HS-5 (cell line): ENCODE data around the gene HMCN1.

ENCODE experiments used
- DNase-seq: peaks from one replicate; pipeline ENCODE4 v3.0.0-alpha.2; 2012; ENCODE audit warnings: low read depth

The HMCN1 gene

GRCh38 chr1:185804608-185805007, 70.4 kb downstream of the HMCN1 start:
- no peak for DNase-seq

DNA sequence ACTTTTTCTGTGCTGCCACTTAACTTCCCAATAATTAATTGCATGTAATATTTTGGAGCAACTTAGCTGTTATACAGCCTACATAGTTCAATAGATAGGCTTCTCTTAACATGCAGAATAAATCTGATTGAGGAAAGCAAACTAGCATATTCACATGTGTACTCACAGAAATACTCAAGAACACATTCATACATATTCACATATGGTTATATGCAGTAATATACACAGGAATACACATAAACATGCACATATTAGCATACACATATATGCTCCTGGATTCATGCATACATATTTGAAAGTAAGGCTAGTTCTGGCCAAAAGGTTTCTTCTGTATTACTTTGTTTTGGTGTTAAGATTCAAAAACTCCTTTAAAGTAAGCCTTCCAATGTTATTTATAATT, 73.1 kb downstream of the HMCN1 start:
- DNase-seq, result no peak

DNA sequence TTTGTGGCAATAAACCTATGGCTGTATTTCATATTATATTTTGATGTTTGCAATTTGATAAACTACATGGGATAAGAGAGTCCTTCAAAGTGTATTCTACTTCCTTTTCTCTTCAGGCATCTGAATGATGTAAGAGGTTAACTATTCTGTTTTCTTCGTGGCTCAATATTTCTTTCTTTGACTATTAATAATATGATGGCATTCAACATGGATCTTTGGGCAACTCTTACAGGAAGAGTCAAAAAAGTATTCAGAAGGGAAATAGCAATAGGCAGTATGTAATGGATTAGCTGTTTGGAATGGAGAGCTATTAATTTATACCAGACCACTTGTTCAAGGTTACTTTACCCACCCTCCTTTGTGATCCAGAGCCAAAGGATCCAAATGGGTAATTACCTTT, 74.4 kb downstream of the HMCN1 start:
- DNase-seq, result no peak

DNA sequence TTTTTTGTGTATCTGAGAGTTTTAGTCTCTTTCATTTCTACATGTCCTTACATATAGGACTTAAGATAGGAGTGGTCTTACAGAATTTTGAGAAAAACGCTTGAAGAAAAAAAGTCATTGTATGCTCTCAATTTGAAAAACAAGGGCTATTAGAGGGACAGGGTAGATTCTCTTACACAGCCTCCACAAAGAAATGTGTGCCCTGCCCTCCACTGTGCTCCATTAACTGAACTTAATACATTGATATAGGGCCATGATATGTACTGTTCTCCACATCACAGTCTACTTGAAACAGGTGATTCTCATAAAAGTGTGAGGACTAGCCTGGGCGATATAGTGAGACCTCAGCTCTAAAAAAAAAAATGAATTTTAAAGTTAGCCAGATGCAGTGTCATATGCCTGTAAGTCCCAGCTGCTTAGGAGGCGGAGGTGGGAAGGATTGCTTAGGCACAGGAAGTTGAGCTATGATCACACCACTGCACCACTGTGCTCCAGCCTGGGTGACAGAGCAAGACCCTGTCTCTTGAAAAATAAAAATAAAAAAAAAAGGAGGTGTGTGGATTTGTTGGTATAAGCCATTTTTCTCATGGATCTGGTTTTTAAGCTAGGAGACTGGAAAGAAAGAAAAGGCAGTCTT, 77.0 kb downstream of the HMCN1 start:
- DNase-seq, result no peak

DNA sequence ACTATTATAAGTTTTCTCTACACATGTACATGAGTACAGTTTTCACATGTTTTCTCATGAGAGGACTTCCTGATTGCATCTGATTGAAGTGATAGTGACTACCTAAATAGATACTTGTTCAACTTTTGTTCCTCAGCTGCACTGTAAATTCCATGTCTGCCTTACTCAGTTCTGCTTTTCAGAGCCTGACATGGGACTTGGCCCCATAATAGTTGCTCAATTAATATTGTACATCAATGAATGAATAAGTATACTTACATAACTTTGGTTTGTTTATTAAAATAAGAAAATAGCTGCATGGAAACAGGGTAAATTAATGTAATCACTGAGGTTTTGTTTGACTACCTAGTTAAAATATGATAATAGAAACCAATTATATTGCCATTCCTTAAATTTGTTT, 78.7 kb downstream of the HMCN1 start:
- DNase-seq, result no peak

- DNase-seq, result no peak
Observed at GRCh38 chr1:185813401-185813979, 79.3 kb downstream of the HMCN1 start.

GRCh38 chr1:185816460-185816859, 82.3 kb downstream of the HMCN1 start:
- no peak for DNase-seq

DNA sequence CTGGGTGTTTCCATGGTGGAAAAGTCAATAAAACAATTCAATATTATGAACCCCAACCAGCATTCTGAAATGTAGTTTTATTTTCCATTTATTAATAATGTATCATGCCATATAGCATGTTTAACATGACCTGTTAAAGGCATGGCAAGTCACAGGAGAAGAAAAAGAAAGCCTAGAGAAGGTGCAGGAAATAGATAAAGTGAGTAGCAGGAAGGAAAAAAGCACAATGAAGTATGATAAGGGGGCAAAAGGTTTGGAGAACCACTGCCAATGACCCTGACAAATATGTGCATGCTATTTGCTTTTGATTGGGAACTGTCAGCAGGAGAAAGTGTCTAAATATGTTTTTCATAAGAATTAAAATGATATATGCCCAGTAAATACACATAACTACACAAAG, 85.6 kb downstream of the HMCN1 start:
- no peak for DNase-seq

GRCh38 chr1:185821612-185822385, 87.6 kb downstream of the HMCN1 start:
- DNase-seq, result no peak

DNA sequence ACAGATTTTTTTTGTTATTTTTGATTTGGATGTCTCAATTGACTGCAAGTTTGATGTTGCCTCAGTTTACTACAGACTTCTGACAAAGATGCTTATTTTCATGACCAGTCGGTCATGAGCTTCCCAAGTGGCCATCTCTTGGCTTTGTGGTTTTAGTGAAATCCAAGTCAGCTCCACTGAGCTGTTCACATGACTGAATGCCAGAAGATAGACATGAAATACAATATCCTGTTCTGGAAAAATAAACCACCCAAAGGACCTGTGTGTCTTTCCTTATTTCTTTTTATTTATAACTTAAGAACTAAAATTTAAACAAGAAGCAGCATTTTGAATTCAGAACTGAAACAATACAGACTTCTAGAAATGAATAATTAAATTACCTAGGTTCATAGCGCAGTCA, 89.3 kb downstream of the HMCN1 start:
- DNase-seq, result no peak

- no peak for DNase-seq
Observed at GRCh38 chr1:185824106-185824505, 89.9 kb downstream of the HMCN1 start.

- DNase-seq, result no peak
Observed at GRCh38 chr1:185825556-185825955, 91.4 kb downstream of the HMCN1 start.

DNA sequence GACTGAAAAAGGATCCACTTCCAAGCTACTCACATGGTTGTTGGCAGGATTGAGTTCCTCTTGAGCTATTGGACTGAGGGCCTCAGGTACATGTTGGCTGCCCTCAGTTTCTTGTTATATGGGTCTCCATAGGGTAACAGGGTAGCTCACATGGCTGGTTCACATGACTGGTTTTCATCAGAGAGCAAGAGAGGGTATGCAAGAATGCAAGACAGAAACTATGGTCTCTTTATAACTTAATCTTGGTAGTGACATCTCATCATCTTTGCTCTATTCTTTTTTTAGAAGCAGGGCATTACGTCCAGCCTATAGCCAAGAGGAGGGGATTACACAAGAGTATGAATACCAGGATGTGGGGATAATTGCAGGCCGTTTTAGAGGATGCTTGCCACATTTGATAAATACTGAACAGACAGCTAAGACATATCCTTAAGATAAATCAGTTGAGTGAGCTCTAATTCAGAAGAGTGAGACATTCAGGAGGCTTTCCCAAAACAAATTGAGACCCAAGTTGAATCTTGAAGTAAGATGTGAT, 100.2 kb downstream of the HMCN1 start:
- no peak for DNase-seq

GRCh38 chr1:185835191-185835590, 101.0 kb downstream of the HMCN1 start:
- DNase-seq, result no peak

DNA sequence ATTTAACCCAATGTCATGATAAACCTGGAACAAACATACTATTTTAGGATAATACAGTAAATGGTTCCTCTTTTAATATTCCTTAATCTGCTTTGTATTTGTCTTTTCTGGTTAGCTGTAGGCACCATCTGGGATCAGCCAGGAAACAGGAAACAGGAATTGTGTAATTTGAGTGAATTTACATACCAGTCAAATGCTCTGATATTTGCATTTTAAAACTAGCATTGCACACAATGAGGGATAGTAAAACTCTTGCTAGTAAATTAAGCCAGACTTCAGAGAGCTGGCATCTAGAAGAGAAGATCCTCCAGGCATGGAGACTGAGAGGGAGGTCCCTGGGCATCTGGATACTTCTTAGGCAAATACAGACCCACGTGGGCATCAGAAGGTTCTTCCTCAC, 103.5 kb downstream of the HMCN1 start:
- no peak for DNase-seq

DNA sequence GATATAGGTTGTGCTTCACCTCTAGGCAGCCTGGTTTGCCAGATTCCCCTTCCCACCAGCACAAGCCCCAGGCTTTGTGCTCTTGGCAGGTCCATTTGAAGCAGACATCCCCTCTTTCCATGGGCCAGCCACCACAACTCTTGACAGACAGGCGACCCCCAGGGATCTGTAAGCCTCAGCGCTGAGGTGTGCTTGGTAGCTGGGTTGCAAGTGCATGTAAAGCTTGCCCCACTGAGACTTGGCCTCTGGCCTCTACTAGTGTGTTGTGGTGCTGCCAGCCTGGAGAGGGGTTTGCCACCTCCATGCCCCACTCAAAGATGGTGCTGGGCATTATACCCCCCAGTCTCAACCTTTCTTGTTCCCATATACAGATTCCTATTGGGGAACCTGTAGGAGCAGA, 103.9 kb downstream of the HMCN1 start:
- DNase-seq, result no peak

DNA sequence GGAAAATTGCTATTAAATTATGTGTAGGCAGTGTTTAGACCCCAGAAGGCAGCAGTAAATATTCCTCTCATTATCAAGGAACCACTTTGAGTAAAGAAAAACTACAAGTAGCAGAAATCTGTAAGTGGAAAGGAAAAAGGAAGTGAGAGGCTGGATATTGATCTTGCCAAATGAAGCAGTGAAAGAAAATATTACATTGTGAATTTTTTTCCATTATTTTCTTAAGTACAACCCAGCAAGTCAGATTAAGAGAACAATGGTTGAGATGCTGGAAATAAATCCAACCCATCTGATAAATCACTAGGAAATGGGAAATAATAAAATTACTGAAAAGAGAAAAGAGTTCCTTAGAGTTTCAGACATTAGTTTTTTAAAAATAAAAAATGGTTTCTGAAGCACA, 106.7 kb downstream of the HMCN1 start:
- no peak for DNase-seq

DNA sequence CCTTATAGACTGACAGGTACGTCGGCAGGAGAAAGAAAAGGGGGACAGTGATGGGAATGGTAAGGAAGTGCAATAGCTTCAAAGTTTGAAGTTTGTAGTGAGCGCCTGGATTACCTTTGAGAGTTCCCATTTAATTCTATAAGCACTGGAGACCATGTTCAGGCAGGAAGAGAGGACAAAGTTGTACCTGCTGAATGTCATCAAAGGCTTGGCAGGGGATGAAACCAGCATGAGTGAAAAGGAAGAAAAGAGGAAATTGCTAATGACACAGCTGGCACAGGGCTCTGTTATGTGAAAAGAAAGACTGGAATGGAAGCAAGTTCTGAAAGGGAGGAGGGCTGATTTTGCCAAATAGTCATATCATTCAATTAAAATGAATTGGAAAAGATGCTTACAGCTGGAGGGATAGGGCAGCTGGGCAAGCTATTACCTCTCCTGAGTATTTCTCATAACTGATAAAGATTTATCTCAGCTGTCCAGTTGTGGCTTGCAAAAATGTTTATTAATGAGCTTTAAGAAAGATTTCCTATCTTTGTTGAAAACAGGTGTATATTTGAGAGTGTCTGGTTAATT, 109.2 kb downstream of the HMCN1 start:
- DNase-seq, result no peak

DNA sequence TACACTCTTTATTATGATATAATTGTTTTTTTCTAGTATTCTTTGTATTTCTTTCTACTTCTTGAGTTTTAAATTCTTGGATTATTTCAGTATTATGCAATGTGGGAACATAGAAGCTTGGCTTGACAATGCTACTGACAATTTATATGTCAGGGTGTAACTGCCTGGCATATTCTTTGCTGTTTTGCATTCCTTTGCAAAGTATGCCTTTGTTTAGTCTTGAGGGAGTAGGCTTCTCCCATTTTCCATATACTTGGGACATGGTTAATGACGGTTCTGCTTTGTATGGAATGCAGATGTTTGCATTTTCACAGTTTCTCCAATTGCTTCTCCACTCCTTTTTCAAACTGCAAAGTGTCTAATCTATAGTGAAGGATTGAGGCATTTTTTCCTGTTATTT, 109.8 kb downstream of the HMCN1 start:
- no peak for DNase-seq

- no peak for DNase-seq
Observed at GRCh38 chr1:185846672-185847444, 112.7 kb downstream of the HMCN1 start.

DNA sequence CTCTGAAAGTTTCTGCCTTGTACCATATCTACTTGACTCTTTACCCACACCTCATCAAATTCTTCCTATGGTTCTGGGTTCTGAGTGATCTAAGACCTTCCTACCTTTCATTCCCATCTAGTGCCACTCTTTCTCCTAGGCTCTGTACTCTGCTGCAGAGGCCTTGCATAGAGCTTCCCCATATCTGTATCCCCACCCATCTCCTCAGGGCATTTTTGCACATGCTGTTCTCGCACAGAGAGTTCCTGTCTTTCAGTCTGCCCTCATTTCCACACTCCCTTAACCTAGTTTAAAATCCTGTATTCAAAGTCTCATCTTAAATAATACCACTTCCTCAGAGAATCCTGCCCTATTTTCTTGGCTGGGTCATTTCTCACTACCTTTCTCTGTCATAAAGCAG, 114.8 kb downstream of the HMCN1 start:
- DNase-seq, result no peak

DNA sequence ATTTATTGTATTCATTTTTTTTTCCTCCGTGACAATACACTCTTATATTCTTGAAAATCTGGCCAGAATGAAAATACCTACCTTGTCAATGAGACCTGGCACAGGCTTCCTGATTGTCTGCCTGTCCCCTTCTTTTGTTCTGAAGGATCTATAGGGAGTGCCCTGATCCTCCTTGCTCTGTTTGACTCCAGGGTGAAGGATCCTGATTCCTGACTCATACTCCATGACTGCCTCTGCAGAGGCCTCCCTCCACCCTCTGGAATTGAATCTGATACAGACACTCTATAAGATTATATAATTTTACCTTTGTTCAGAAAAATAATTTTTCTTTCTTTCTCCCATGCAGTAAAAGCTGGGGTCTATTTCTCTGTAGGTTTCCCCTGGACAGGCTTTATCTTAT, 116.2 kb downstream of the HMCN1 start:
- no peak for DNase-seq
